SK-N-SH (cell line): ENCODE measurements around the gene PALLD. TPM values are rescaled to one million over a fixed set of nuclear protein-coding genes. Genes with fewer than 3 reads are reported as not detected.

ENCODE experiments used
- CTCF ChIA-PET: fragments of 300-600, 350-600 bp; formaldehyde crosslinking; extraction: SDS; loops from one replicate; lab custom pipeline; 2021; lab: Yijun Ruan, JAX
- POLR2A ChIA-PET: fragments of 350-600 bp; sonication (Branson Sonifier 250); formaldehyde crosslinking; extraction: SDS; loops from one replicate; lab custom pipeline; 2020; ENCODE audit warnings: antibody characterized with exemption, inconsistent platforms; lab: Yijun Ruan, JAX
- DNase-seq: peaks from one replicate; pipeline ENCODE4 v3.0.0; 2012
- H2AFZ ChIP-seq: fragments of 200-600 bp; sonication (generic); 2 replicates; pipeline ENCODE4 v1.8.1; 2016; ENCODE audit warnings: antibody characterized with exemption, mild to moderate bottlenecking, low read depth
- H3F3A ChIP-seq: fragments of 200-600 bp; sonication (generic); replicated peaks from 2 replicates; pipeline ENCODE3; 2016; ENCODE audit warnings: antibody characterized with exemption, mild to moderate bottlenecking; ENCODE audit not compliant: insufficient read depth
- H3K27ac ChIP-seq, 2 experiments: fragments of 200-500 bp in 1 of 2; fragments of 200-600 bp in 1 of 2; sonication (Bioruptor generic) in 1 of 2; sonication (generic), shearing (Covaris generic) in 1 of 2; 2 replicates each; pipeline versions ENCODE4 v1.5.1 to v1.6.1; 2014 to 2016; ENCODE audit warnings: low read depth in 2 of 2, inconsistent platforms in 1 of 2, low read length in 1 of 2, mild to moderate bottlenecking in 1 of 2, mixed read lengths in 1 of 2
- H3K27me3 ChIP-seq: fragments of 200-600 bp; sonication (generic), shearing (Covaris generic); 2 replicates; pipeline ENCODE4 v1.6.1; 2016; ENCODE audit warnings: mixed run types; ENCODE audit not compliant: insufficient read depth
- H3K36me3 ChIP-seq, 2 experiments: fragments of 200-500 bp in 1 of 2; fragments of 200-600 bp in 1 of 2; sonication (Bioruptor generic) in 1 of 2; sonication (generic) in 1 of 2; replicated peaks in 1 of 2; 2 replicates each; pipeline versions ENCODE3 to v1.5.1; 2014 to 2016; ENCODE audit warnings: low read length in 1 of 2, mild to moderate bottlenecking in 1 of 2; ENCODE audit not compliant: insufficient read depth in 2 of 2, control insufficient read depth in 1 of 2
- H3K4me1 ChIP-seq, 2 experiments: fragments of 200-500 bp in 1 of 2; fragments of 200-600 bp in 1 of 2; sonication (Bioruptor generic) in 1 of 2; sonication (generic), shearing (Covaris generic) in 1 of 2; 2 replicates each; pipeline versions ENCODE4 v1.5.1 to v1.6.1; 2014 to 2016; ENCODE audit warnings: low read depth in 1 of 2, low read length in 1 of 2, mixed run types in 1 of 2; ENCODE audit not compliant: insufficient read depth in 2 of 2, control insufficient read depth in 1 of 2
- H3K4me2 ChIP-seq: fragments of 200-600 bp; sonication (generic), shearing (Covaris generic); 2 replicates; pipeline ENCODE4 v1.6.1; 2017; ENCODE audit warnings: mixed run types
- H3K4me3 ChIP-seq, 2 experiments: fragments of 200-500 bp in 1 of 2; fragments of 200-600 bp in 1 of 2; sonication (Bioruptor generic) in 1 of 2; sonication (generic), shearing (Covaris generic) in 1 of 2; 2 replicates each; pipeline versions ENCODE4 v1.5.1 to v1.8.1; 2014 to 2016; ENCODE audit warnings: low read depth in 2 of 2, inconsistent platforms in 1 of 2, low read length in 1 of 2, mild to moderate bottlenecking in 1 of 2, mixed read lengths in 1 of 2, moderate library complexity in 1 of 2
- H3K79me2 ChIP-seq: fragments of 200-600 bp; sonication (generic); 2 replicates; pipeline ENCODE4 v1.8.1; 2017; ENCODE audit warnings: mild to moderate bottlenecking; ENCODE audit not compliant: insufficient read depth
- H3K9ac ChIP-seq: fragments of 200-600 bp; sonication (generic); 2 replicates; pipeline ENCODE4 v1.6.1; 2017; ENCODE audit warnings: mixed run types
- H3K9me2 ChIP-seq: fragments of 200-600 bp; sonication (generic); 2 replicates; pipeline ENCODE4 v1.6.1; 2017; ENCODE audit warnings: mixed run types
- H3K9me3 ChIP-seq: fragments of 200-600 bp; sonication (generic); 2 replicates; pipeline ENCODE4 v1.6.1; 2017; ENCODE audit warnings: mixed run types, mild to moderate bottlenecking, moderate library complexity
- H4K20me1 ChIP-seq: fragments of 200-600 bp; sonication (generic); 2 replicates; pipeline ENCODE4 v1.6.1; 2017; ENCODE audit warnings: mild to moderate bottlenecking, mixed run types; ENCODE audit not compliant: insufficient read depth
- CHD2 ChIP-seq: fragments of 150-350 bp; IDR thresholded peaks from 2 replicates; pipeline ENCODE4 v1.6.1; 2018; ENCODE audit warnings: low read length; ENCODE audit not compliant: partially characterized antibody
- ELF1 ChIP-seq: IDR thresholded peaks from 2 replicates; pipeline ENCODE4 v1.4.0; 2012
- EP300 ChIP-seq, 2 experiments: IDR thresholded peaks; 2 replicates each; pipeline versions ENCODE4 v1.4.0 to v1.6.1; 2012; ENCODE audit warnings: borderline replicate concordance in 1 of 2, low read depth in 1 of 2, low read length in 1 of 2
- FOSL2 ChIP-seq: IDR thresholded peaks from 2 replicates; pipeline ENCODE4 v1.4.0; 2012; ENCODE audit warnings: low read depth, mild to moderate bottlenecking, moderate library complexity, borderline replicate concordance
- FOXJ3 ChIP-seq: sonication (generic); formaldehyde crosslinking; IDR thresholded peaks from 2 replicates; pipeline ENCODE4 v1.5.1; 2020; ENCODE audit warnings: mild to moderate bottlenecking, missing genetic modification reagents
- GATA2 ChIP-seq: sonication (generic); formaldehyde crosslinking; IDR thresholded peaks from 2 replicates; pipeline ENCODE4 v1.5.0; 2020; ENCODE audit warnings: mild to moderate bottlenecking, missing genetic modification reagents
- JUND ChIP-seq: IDR thresholded peaks from 2 replicates; pipeline ENCODE4 v1.4.0; 2012
- NFIC ChIP-seq: IDR thresholded peaks from 2 replicates; pipeline ENCODE4 v1.4.0; 2012; ENCODE audit warnings: borderline replicate concordance
- RAD21 ChIP-seq: IDR thresholded peaks from 2 replicates; pipeline ENCODE4 v1.6.1; 2012; ENCODE audit warnings: mild to moderate bottlenecking, low read length
- SMC3 ChIP-seq: IDR thresholded peaks from 2 replicates; pipeline ENCODE4 v1.6.1; 2012; ENCODE audit warnings: low read depth, low read length, improper control_type of control experiment
- TEAD4 ChIP-seq: IDR thresholded peaks from 2 replicates; pipeline ENCODE4 v1.4.0; 2012; ENCODE audit warnings: mild to moderate bottlenecking, borderline replicate concordance; ENCODE audit not compliant: insufficient read depth
- WGBS: methylation state at CpG from one replicate; pipeline ENCODE4 v1.1.6; 2017; ENCODE audit warnings: low lambda C conversion rate; 5-methylcytosine and 5-hydroxymethylcytosine counted together
- polyA plus RNA-seq, 3 experiments: library from polyadenylated mRNA; depleted of rRNA; stranded (reverse); fragments of >200 nt; gene quantifications; 2 replicates each; pipeline ENCODE4 v1.2.3, GENCODE V29; 2012
- TF ChIP-seq, protein P1 (sequence below): fragments of 200-600 bp; sonication (generic); IDR thresholded peaks from 2 replicates; pipeline ENCODE4 v1.6.1; 2017; ENCODE audit warnings: antibody characterized with exemption, mild to moderate bottlenecking, moderate library complexity
- TF ChIP-seq, protein P2 (sequence below): fragments of 150-350 bp; IDR thresholded peaks from 2 replicates; pipeline ENCODE4 v1.6.1; 2016; ENCODE audit warnings: mild to moderate bottlenecking, low read depth, low read length
- TF ChIP-seq, protein P3 (sequence below): fragments of 150-350 bp; IDR thresholded peaks from 2 replicates; pipeline ENCODE4 v1.6.1; 2017; ENCODE audit warnings: antibody characterized with exemption, low read length, low read depth, borderline replicate concordance

Gene PALLD
- polyA plus RNA-seq, 1 of the 3 experiments (the other 2 are of a cell fraction) = 33.0 TPM

DNA sequence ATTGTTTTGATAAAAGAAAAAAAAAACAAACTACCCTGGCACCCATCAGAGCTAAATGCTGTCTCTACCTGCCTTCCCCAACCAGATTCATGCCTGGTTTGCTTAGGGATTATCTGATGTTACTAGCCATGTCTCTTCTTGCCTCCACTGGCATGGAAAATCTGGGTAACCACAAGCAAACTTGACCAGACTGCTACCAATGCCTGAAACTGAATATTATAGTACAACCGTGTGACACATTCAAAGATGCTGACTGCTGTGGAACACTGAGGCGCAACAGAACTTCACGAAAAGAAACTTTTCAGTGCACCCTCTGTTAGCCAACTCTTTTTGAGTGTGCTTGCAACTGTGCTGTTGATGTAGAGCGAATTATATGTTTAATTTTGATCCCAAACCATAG lies 285.1 kb downstream of the PALLD start (continued):
- TF ChIP-seq, protein P1, sequence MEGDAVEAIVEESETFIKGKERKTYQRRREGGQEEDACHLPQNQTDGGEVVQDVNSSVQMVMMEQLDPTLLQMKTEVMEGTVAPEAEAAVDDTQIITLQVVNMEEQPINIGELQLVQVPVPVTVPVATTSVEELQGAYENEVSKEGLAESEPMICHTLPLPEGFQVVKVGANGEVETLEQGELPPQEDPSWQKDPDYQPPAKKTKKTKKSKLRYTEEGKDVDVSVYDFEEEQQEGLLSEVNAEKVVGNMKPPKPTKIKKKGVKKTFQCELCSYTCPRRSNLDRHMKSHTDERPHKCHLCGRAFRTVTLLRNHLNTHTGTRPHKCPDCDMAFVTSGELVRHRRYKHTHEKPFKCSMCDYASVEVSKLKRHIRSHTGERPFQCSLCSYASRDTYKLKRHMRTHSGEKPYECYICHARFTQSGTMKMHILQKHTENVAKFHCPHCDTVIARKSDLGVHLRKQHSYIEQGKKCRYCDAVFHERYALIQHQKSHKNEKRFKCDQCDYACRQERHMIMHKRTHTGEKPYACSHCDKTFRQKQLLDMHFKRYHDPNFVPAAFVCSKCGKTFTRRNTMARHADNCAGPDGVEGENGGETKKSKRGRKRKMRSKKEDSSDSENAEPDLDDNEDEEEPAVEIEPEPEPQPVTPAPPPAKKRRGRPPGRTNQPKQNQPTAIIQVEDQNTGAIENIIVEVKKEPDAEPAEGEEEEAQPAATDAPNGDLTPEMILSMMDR = no peak
- TF ChIP-seq SMC3 = no peak

DNA sequence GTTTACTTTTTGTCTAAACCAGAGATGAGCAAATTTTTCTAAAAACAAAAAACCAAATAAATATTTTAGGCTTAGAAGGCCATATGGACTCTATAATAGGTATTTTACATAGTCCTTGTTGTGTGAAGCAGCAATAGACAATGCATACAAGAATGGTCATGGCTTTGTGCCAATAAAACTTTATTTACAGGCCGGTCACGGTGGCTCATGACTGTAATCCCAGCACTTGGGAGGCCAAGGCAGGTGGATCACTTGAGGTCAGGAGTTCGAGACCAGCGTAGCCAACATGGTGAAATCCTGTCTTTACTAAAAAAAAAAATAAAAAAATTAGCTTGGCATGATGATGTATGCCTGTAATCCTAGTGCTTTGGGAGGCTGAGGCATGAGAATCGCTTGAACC lies 285.6 kb downstream of the PALLD start:
- Histone ChIP-seq H3K27ac (no peak overlapping the region), H3K27me3 (no peaks in the 10 kb centered on the region), H3K4me3 (no peak overlapping the region), H3K4me1 (no peaks in the 10 kb centered on the region; a peak in 1 of 4 replicates), H3K9me2 (no peaks in the 10 kb centered on the region), H3F3A (no peaks in the 10 kb centered on the region), H4K20me1 (no peaks in the 10 kb centered on the region), H3K36me3 (peaks cover 0 to 4% of the 10 kb centered on the region in 2 experiments), H3K79me2 (no peaks in the 10 kb centered on the region), H3K9me3 (no peaks in the 10 kb centered on the region), H3K9ac (no peak overlapping the region), H2AFZ (no peak overlapping the region), H3K4me2 (no peak overlapping the region)
- 95% methylated on average over 5 of the region's 5 CpGs for WGBS
- ChIA-PET CTCF (interaction anchor here (1.1 kb wide), 1 partner anchor 140 kb away, joined by 3 read pairs; no protein-coding TSS in a partner anchor), POLR2A (no interaction called here)
- no peak for TF ChIP-seq GATA2
- TF ChIP-seq TEAD4 = no peak
- TF ChIP-seq ELF1 = no peak
- TF ChIP-seq EP300 (IDR thresholded peaks at IDR 0.05; ENCODE audit: borderline replicate concordance in 1 of 2, low read depth in 1 of 2, low read length in 1 of 2) = no peak
- TF ChIP-seq, protein P2, sequence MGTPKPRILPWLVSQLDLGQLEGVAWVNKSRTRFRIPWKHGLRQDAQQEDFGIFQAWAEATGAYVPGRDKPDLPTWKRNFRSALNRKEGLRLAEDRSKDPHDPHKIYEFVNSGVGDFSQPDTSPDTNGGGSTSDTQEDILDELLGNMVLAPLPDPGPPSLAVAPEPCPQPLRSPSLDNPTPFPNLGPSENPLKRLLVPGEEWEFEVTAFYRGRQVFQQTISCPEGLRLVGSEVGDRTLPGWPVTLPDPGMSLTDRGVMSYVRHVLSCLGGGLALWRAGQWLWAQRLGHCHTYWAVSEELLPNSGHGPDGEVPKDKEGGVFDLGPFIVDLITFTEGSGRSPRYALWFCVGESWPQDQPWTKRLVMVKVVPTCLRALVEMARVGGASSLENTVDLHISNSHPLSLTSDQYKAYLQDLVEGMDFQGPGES = no peak
- TF ChIP-seq NFIC = no peak
- no peak for TF ChIP-seq CHD2
- TF ChIP-seq RAD21 = no peak
- TF ChIP-seq FOXJ3 = no peak
- TF ChIP-seq FOSL2 = no peak
- TF ChIP-seq JUND = no peak
- TF ChIP-seq, protein P3, sequence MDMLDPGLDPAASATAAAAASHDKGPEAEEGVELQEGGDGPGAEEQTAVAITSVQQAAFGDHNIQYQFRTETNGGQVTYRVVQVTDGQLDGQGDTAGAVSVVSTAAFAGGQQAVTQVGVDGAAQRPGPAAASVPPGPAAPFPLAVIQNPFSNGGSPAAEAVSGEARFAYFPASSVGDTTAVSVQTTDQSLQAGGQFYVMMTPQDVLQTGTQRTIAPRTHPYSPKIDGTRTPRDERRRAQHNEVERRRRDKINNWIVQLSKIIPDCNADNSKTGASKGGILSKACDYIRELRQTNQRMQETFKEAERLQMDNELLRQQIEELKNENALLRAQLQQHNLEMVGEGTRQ = no peak
- DNase-seq = no peak
